GM21360 (cell line): ENCODE measurements around the gene RPL27A.
A peak's percentile ranks its signal among the peaks of the same experiment; 100 is the strongest.
"Not testable (repeated sequence)": the region's sequence is repeated elsewhere in the genome, so short reads cannot be mapped to it uniquely, and the experiment has no call there.

Experiments used
- ATAC-seq: cut with Tn5 transposase; IDR thresholded peaks from one replicate; pipeline ENCODE4 v1.9.1; 2021; ENCODE audit warnings: mild to moderate bottlenecking, moderate library complexity; ENCODE audit not compliant: unreplicated experiment

The RPL27A gene

GRCh38 chr11:8682303-8683114 is at the start of gene RPL27A, which contains the start of gene TRIM66:
TSS of gene RPL27A (plus strand) at chr11:8682792. CDS start at chr11:8682814, 22 bp downstream.
TSS of gene TRIM66 (minus strand) at chr11:8682665. CDS start at chr11:8672274, 10,391 bp downstream.
- ATAC-seq: peak; percentile 95

GRCh38 chr11:8634498-8634897 is 48.1 kb upstream of the RPL27A start:
- ATAC-seq: no peak

GRCh38 chr11:8636127-8636526 is 46.5 kb upstream of the RPL27A start:
- ATAC-seq: no peak

- ATAC-seq: no peak
These were observed 44.3 kb upstream of the RPL27A start for GRCh38 chr11:8638300-8638699.

- no peak for ATAC-seq
These were observed 42.9 kb upstream of the RPL27A start for GRCh38 chr11:8639655-8640054.

GRCh38 chr11:8640267-8640906 is 42.2 kb upstream of the RPL27A start:
- no peak for ATAC-seq

GRCh38 chr11:8641332-8641731 is 41.3 kb upstream of the RPL27A start:
- no peak for ATAC-seq

- no peak for ATAC-seq
These were observed 40.3 kb upstream of the RPL27A start for GRCh38 chr11:8642196-8642841.

- ATAC-seq: no peak
These were observed 35.7 kb upstream of the RPL27A start for GRCh38 chr11:8646873-8647272.

- no peak for ATAC-seq
These were observed 33.2 kb upstream of the RPL27A start for GRCh38 chr11:8649361-8649760.

GRCh38 chr11:8650401-8650990 is 32.1 kb upstream of the RPL27A start:
- no peak for ATAC-seq

GRCh38 chr11:8652140-8652539 is 30.5 kb upstream of the RPL27A start:
- ATAC-seq: no peak

GRCh38 chr11:8654503-8654902 is 28.1 kb upstream of the RPL27A start:
- ATAC-seq: no peak

- no peak for ATAC-seq
These were observed 26.3 kb upstream of the RPL27A start for GRCh38 chr11:8656291-8656690.

GRCh38 chr11:8658321-8659057 is 24.1 kb upstream of the RPL27A start:
- ATAC-seq: no peak

- no peak for ATAC-seq
These were observed 21.4 kb upstream of the RPL27A start for GRCh38 chr11:8661001-8661795.

GRCh38 chr11:8665222-8665621 is 17.4 kb upstream of the RPL27A start:
- ATAC-seq: no peak

- ATAC-seq: not testable (repeated sequence)
These were observed 12.5 kb upstream of the RPL27A start for GRCh38 chr11:8670081-8670480.

GRCh38 chr11:8671193-8671612 is 11.4 kb upstream of the RPL27A start:
- no peak for ATAC-seq

- ATAC-seq: no peak
These were observed 10.9 kb upstream of the RPL27A start for GRCh38 chr11:8671651-8672062.
